Transverse colon (tissue), 4 donors: ENCODE results near the gene P4HB.

ENCODE experiments used
- POLR2AphosphoS5 ChIP-seq, 3 donors: sonication (generic); formaldehyde crosslinking; IDR thresholded peaks; one replicate each; pipeline ENCODE4 v1.6.1; 2016; ENCODE audit warnings: antibody characterized with exemption in 3 of 3
- TF ChIP-seq, protein P1 (sequence below), 5 experiments: fragments of 200-600 bp in 3 of 5; fragments of 450-650 bp in 2 of 5; sonication (generic) in 3 of 5; IDR thresholded peaks; 1 replicate in 2 of 5; 2 replicates in 3 of 5; pipeline ENCODE4 v1.5.1; 2016 to 2017; ENCODE audit warnings: antibody characterized with exemption in 5 of 5, inconsistent platforms in 3 of 5, mild to moderate bottlenecking in 2 of 5, moderate library complexity in 1 of 5

DNA sequence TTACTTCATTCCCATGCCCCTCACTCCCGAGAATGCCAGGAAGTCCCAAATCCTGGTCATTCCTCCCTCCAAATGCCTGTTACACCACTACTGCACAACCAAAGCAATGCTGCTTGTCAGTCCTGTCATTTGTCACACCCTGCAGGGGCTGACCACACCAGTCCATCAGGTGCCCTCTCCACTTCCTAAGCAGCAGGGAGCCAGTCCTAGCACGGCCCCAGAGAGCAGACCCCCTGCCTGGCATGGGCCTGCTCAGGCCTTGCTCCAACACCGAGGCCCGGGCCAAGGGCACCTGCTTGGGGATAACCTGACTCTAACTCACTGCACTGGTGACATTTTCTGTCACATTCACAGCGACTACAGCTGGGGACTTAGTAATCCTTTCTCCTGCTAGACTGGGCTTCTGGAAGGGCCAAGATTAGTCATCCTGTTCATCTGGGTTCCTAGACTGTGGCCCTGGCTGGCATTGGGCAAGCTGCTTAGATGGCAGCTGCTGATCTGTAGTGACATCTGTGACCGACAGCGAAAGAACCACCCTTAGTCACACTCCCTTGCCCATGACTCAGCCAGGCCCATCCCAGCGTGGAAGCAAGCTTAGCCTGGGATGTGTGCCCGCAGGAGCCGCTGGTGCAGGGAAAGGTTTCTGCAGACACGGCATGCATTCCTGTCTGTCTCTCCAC lies 25.7 kb upstream of the P4HB start:
- TF ChIP-seq, protein P1, sequence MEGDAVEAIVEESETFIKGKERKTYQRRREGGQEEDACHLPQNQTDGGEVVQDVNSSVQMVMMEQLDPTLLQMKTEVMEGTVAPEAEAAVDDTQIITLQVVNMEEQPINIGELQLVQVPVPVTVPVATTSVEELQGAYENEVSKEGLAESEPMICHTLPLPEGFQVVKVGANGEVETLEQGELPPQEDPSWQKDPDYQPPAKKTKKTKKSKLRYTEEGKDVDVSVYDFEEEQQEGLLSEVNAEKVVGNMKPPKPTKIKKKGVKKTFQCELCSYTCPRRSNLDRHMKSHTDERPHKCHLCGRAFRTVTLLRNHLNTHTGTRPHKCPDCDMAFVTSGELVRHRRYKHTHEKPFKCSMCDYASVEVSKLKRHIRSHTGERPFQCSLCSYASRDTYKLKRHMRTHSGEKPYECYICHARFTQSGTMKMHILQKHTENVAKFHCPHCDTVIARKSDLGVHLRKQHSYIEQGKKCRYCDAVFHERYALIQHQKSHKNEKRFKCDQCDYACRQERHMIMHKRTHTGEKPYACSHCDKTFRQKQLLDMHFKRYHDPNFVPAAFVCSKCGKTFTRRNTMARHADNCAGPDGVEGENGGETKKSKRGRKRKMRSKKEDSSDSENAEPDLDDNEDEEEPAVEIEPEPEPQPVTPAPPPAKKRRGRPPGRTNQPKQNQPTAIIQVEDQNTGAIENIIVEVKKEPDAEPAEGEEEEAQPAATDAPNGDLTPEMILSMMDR (IDR thresholded peaks at IDR 0.05), result no peak
- TF ChIP-seq POLR2AphosphoS5 (IDR thresholded peaks at IDR 0.05), result no peak
